Ishikawa (cell line): ENCODE data around the gene ZNF595.

Experiments
- CEBPB ChIP-seq: IDR thresholded peaks from 2 replicates; pipeline ENCODE4 v1.6.1; 2012
- CREB1 ChIP-seq: IDR thresholded peaks from 2 replicates; pipeline ENCODE4 v1.6.1; 2012; ENCODE audit warnings: low read depth
- EGR1 ChIP-seq: IDR thresholded peaks from 2 replicates; pipeline ENCODE4 v1.6.1; 2012
- EP300 ChIP-seq: IDR thresholded peaks from 2 replicates; pipeline ENCODE4 v1.6.1; 2012; ENCODE audit warnings: borderline replicate concordance
- FOXM1 ChIP-seq: IDR thresholded peaks from 2 replicates; pipeline ENCODE4 v1.6.1; 2012; ENCODE audit warnings: low read depth, borderline replicate concordance
- MAX ChIP-seq: IDR thresholded peaks from 2 replicates; pipeline ENCODE4 v1.6.1; 2012
- NFIC ChIP-seq: IDR thresholded peaks from 2 replicates; pipeline ENCODE4 v1.6.1; 2012
- RAD21 ChIP-seq: IDR thresholded peaks from 2 replicates; pipeline ENCODE4 v1.6.1; 2012; ENCODE audit warnings: low read depth
- REST ChIP-seq: IDR thresholded peaks from 2 replicates; pipeline ENCODE4 v1.6.1; 2012; ENCODE audit warnings: low read depth, mild to moderate bottlenecking
- TAF1 ChIP-seq: IDR thresholded peaks from 2 replicates; pipeline ENCODE4 v1.6.1; 2012; ENCODE audit warnings: low read depth, mild to moderate bottlenecking
- TCF12 ChIP-seq: IDR thresholded peaks from 2 replicates; pipeline ENCODE4 v1.6.1; 2012; ENCODE audit warnings: low read depth
- TEAD4 ChIP-seq: IDR thresholded peaks from 2 replicates; pipeline ENCODE4 v1.6.1; 2012
- USF1 ChIP-seq: IDR thresholded peaks from 2 replicates; pipeline ENCODE4 v1.6.1; 2012
- YY1 ChIP-seq: IDR thresholded peaks from 2 replicates; pipeline ENCODE4 v1.6.1; 2012; ENCODE audit warnings: low read depth
- ZBTB7A ChIP-seq: IDR thresholded peaks from 2 replicates; pipeline ENCODE4 v1.6.1; 2012; ENCODE audit warnings: low read depth

ZNF595 gene

GRCh38 chr4:113732-114131 lies 60.6 kb downstream of the ZNF595 start:
- TF ChIP-seq TAF1 = no peak
- no peak for TF ChIP-seq ZBTB7A
- TF ChIP-seq CEBPB = no peak
- no peak for TF ChIP-seq FOXM1
- TF ChIP-seq CREB1 = no peak
- no peak for TF ChIP-seq EGR1
- TF ChIP-seq USF1 = no peak
- TF ChIP-seq MAX = no peak
- no peak for TF ChIP-seq YY1
- TF ChIP-seq NFIC = no peak

- TF ChIP-seq REST (no peak), CEBPB (no peak), EP300 (no peak), FOXM1 (no peak), YY1 (no peak), USF1 (no peak), TAF1 (no peak), MAX (no peak), TEAD4 (no peak)
Observed at GRCh38 chr4:114149-114548, 61.0 kb downstream of the ZNF595 start.

- TF ChIP-seq TAF1 (no peak), USF1 (no peak), EGR1 (no peak), EP300 (no peak), RAD21 (no peak), REST (no peak), NFIC (no peak), MAX (no peak), TEAD4 (no peak), CREB1 (no peak), ZBTB7A (no peak), TCF12 (no peak), FOXM1 (no peak), CEBPB (no peak), YY1 (no peak)
Observed at GRCh38 chr4:116499-116898, 63.4 kb downstream of the ZNF595 start.

- TF ChIP-seq TEAD4 (no peak), YY1 (no peak), CEBPB (no peak)
Observed at GRCh38 chr4:120616-121015, 67.5 kb downstream of the ZNF595 start.

GRCh38 chr4:121408-122084 lies 68.4 kb downstream of the ZNF595 start:
- no peak for TF ChIP-seq TEAD4
- TF ChIP-seq EGR1 = no peak
- no peak for TF ChIP-seq EP300
- TF ChIP-seq RAD21 = no peak
- TF ChIP-seq CREB1 = no peak
- TF ChIP-seq NFIC = no peak
- no peak for TF ChIP-seq FOXM1
- TF ChIP-seq USF1 = no peak
